Measurements from ENCODE around the gene CGB7.

Gene CGB7

DNA sequence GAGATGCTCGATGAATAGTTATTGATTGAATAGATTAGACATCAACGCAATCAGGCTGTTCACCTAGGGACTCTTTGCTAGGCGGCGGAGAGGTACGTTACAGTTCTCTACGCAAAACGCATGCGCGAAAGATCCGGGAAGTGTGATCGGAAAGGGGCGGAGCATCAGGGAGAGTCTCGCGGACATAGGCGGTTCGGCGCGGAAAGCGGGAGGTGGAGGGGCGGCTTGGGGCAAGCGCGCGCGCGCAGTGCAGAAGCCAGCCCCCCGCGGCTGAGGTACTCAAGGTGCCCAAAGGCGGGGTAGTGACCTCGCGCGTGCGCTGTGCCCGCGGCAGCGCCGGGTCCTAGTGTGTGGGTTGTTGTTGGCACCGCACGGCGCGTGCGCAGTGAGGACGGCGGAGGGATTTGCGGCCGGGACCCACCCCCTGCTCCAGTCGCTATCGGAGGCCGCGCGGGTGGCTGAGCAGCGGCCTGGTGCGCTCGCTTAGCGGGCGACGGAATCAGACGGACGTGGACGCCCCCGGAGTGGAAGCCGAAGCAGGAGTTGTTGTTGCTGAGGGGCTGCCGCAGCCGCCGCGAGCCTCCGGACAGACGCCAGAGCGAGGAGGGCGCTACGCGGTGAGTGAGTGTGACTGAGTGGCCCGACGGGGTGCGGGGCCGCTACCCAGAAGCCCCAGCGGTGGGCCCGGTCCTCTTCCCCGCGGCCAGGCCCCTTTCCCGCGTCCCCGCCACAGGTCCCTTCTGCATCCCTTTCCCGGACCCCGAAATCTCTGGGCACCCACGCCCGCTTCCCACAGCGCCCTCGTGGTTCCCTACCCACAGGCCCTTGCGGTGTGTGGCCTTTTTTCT lies 27.7 kb upstream of the CGB7 start, which contains the start of gene SNRNP70:
SNRNP70 (plus strand) TSS at position 432 of the 848 bp plus-strand sequence. CDS start 964 bp downstream, outside the sequence.
- TF ChIP-seq, protein P1, sequence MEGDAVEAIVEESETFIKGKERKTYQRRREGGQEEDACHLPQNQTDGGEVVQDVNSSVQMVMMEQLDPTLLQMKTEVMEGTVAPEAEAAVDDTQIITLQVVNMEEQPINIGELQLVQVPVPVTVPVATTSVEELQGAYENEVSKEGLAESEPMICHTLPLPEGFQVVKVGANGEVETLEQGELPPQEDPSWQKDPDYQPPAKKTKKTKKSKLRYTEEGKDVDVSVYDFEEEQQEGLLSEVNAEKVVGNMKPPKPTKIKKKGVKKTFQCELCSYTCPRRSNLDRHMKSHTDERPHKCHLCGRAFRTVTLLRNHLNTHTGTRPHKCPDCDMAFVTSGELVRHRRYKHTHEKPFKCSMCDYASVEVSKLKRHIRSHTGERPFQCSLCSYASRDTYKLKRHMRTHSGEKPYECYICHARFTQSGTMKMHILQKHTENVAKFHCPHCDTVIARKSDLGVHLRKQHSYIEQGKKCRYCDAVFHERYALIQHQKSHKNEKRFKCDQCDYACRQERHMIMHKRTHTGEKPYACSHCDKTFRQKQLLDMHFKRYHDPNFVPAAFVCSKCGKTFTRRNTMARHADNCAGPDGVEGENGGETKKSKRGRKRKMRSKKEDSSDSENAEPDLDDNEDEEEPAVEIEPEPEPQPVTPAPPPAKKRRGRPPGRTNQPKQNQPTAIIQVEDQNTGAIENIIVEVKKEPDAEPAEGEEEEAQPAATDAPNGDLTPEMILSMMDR (IDR thresholded peaks at IDR 0.05; ENCODE audit: low read depth, low read length): no peak
- peak; percentile 100 for DNase-seq (ENCODE audit: extremely low read depth, low read depth)

DNA sequence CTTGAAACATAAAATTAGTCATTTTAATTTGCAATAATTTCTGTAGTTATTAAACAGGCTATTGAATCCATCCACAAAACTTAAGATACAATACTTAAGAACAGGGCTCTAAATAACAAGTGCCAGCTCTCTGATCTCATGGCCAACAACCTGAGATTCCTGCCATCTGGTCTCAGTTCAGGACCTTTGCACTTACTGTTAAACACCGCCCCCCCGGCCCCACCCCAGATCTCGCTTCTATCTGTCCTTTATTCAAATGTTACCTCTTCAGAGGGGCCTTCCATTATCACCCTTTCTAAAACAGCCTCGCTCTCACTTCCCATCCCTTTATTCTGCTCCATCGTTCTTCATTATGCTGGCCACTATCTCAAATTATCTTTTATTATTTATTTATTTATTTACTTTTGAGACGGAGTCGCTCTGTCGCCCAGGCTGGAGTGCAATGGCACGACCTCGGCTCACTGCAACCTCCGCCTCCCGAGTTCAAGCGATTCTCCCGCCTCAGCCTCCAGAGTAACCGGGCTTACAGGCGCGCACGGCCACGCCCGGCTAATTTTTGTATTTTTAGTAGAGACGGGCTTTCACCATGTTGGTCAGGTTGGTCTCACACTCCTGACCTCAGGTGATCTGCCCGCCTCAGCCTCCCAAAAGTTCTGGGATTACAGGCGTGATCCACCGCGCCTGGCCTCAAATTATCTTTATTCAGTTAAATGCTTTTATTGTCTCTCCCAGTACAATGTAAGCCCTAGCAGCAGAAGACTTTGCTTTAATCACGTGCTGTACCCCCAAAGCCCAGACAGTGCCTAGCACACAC lies 26.9 kb upstream of the CGB7 start:
- DNase-seq (ENCODE audit: extremely low read depth, low read depth): no peak
- TF ChIP-seq, protein P1 (IDR thresholded peaks at IDR 0.05; ENCODE audit: low read depth, low read length): no peak

DNA sequence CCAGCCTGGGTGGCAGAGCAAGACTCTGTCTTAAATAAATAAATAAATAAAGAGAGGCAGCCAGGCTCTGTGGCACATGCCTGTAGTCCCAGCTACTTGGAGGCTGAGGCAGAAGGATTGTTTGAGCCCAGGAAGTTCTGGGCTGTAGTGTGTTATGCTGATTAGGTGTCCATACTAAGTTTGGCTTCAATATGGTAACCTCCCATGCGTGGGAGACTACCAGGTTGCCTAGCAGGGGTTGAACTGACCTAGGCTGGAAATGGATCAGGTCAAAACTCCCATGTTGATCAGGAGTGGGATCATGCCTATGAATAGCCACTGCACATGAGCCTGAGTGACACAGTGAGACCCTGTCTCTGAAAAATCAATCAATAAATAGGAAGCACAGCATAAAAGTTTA lies 23.7 kb upstream of the CGB7 start:
- DNase-seq (ENCODE audit: extremely low read depth, low read depth): no peak
- TF ChIP-seq, protein P1 (IDR thresholded peaks at IDR 0.05; ENCODE audit: low read depth, low read length): no peak

DNA sequence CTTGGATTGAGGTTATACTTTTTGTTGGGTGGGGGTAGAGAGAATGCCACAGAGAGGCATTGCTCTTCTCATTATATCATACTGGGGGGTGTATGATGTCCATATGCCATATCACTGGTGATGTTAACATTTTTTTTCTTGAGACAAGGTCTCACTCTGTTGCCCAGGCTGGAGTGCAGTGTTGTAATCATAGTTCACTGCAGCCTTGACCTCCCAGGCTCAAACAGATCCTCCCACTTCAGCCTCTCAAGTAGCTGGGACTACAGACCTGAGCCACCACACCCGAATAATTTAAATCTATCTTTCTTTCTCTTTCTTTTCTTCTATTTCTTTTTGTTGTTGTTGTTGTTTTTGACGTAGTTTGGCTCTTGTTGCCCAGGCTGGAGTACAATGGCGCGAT lies 22.8 kb upstream of the CGB7 start:
- DNase-seq (ENCODE audit: extremely low read depth, low read depth): no peak
- TF ChIP-seq, protein P1 (IDR thresholded peaks at IDR 0.05; ENCODE audit: low read depth, low read length): no peak

DNA sequence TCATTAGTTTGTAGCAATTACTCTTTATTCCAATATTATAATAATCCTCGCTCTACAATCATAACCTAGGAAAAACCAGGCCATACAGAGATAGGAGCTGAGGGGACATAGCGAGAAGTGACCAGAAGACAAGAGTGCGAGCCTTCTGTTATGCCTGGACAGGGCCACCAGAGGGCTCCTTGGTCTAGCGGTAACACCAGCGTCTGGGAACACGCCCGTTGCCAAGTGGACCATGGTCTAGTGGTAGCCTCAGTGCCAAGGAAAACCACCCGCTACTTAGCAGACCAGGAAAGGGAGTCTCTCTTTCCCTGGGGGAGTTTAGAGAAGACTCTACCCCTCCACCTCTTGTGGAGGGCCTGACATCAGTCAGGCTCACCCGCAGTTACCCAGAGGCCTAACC lies 17.3 kb upstream of the CGB7 start:
- TF ChIP-seq, protein P1 (IDR thresholded peaks at IDR 0.05; ENCODE audit: low read depth, low read length): peak; percentile 57
- peak; percentile 30 for DNase-seq (ENCODE audit: extremely low read depth, low read depth)

DNA sequence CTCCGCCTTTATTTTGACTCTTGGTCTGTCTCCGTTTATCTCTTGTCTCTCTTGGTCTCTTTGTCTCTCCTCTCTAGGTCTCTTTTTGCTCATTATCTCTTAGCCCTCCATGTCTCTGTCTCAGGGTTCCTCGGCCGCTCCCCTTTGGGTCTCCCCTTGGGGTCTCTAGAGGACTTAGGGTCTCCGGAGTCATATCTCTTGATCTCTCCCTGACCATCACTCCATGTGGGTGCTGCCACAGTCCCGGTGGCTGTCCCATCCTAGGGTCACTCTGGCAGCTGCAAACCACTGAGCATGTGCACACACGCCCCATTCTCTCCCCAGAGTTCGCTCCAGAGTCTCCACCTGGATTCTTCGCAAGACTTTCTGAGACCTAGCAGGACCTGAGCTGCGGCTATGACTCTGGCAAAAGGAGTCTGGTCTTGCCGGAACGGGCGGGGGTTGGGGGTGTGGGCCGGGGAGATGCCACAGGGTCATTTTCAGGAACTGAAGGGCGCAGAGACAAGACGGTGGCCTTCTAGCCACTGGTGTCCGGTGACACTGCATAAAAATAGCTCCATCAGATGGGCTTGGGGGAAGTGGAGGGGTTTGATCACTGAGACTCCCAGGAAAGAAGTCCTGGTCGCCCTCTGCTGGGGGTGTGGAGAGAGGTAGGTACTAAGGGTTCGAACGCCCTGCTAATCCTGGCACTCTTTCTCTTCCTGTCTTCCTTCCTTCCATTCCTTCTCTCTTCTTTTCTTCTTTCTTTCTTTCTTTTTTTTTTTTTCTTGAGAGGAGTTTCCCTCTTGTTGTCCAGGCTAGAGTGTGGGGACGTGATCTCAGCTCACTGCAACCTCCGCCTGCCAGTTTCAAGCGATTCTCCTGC lies 16.2 kb upstream of the CGB7 start:
- no peak for DNase-seq (ENCODE audit: extremely low read depth, low read depth)
- TF ChIP-seq, protein P1 (IDR thresholded peaks at IDR 0.05; ENCODE audit: low read depth, low read length): peak; percentile 18
